Spinal cord (tissue), 10 donors: ENCODE results near the gene CDC5L. TPM values are rescaled to one million over a fixed set of nuclear protein-coding genes. Genes with fewer than 3 reads are reported as not detected.

ENCODE experiments used
- DNase-seq, 6 donors: peaks; one replicate each; pipeline versions ENCODE4 v3.0.0 to v3.0.0-alpha.2; 2013 to 2015; ENCODE audit warnings: low spot score in 6 of 6, low read depth in 4 of 6
- H3K27ac ChIP-seq: one replicate; pipeline ENCODE4 v1.5.1; 2013; ENCODE audit warnings: low read depth, low read length, control low read depth
- H3K27me3 ChIP-seq: one replicate; pipeline ENCODE4 v1.6.1; 2013; ENCODE audit warnings: low read length; ENCODE audit not compliant: control insufficient read depth, insufficient read depth
- H3K36me3 ChIP-seq: one replicate; pipeline ENCODE4 v1.6.1; 2013; ENCODE audit warnings: low read length; ENCODE audit not compliant: control insufficient read depth, insufficient read depth
- H3K4me1 ChIP-seq: one replicate; pipeline ENCODE4 v1.6.1; 2013; ENCODE audit warnings: low read length; ENCODE audit not compliant: control insufficient read depth, insufficient read depth
- H3K4me3 ChIP-seq: one replicate; pipeline ENCODE4 v1.5.1; 2013; ENCODE audit warnings: low read depth, low read length, control low read depth
- H3K9me3 ChIP-seq: one replicate; pipeline ENCODE4 v1.6.1; 2013; ENCODE audit warnings: low read length; ENCODE audit not compliant: control insufficient read depth, insufficient read depth
- WGBS: methylation state at CpG from one replicate; pipeline ENCODE4 v1.1.5; 2013; ENCODE audit warnings: missing lambda C conversion rate; ENCODE audit not compliant: insufficient coverage; 5-methylcytosine and 5-hydroxymethylcytosine counted together
- polyA plus RNA-seq, 2 donors: library from polyadenylated mRNA; unstranded; fragments of 120-200 nt; gene quantifications; one replicate each; pipeline ENCODE4 v1.2.1, GENCODE V29; 2013; ENCODE audit not compliant: insufficient read length in 2 of 2
- total RNA-seq, 2 donors: library from RNA; depleted of rRNA in 1 of 2; stranded (reverse); fragments of 120-200 nt in 1 of 2; fragments of >200 nt in 1 of 2; gene quantifications; one replicate each; pipeline versions ENCODE4 v1.2.3 to v1.2.4, GENCODE V29; 2013 to 2014
- donor health status: healthy.

The CDC5L gene
- total and polyA plus RNA-seq, 4 donors: 22.2 to 31.8 (median 28.7) TPM

- H3K9me3 ChIP-seq: no peaks in the 10 kb centered on the region
- 48% methylated on average over 12 of the region's 16 CpGs for whole genome bisulfite sequencing
- H3K27ac ChIP-seq: no peak overlapping the region
- peak in 1 of 6 donors; percentile 23 for DNase-seq
- no peak overlapping the region for H3K4me3 ChIP-seq
- H3K4me1 ChIP-seq: peaks cover 3% of the 10 kb centered on the region
- H3K27me3 ChIP-seq: no peaks in the 10 kb centered on the region
- peaks cover 4% of the 10 kb centered on the region for H3K36me3 ChIP-seq
These were observed 68.8 kb downstream of the CDC5L start for GRCh38 chr6:44456070-44456965.

DNA sequence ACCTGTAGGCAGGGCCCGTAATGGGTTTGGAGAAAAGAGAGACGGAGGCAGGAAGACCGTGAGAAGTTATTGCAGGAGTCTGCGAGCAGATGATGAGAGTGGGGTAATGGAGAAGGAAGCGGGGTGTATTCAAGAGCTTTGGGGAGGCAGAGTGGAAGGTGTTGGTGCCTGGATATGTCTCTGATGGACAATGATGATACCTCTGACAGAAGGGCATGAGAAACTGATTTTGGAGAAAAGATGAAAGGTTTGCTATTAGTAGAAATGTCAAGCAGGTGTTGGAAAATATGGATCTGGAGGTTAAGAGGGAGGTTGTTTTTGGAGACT lies 69.4 kb downstream of the CDC5L start:
- H3K9me3 ChIP-seq: no peaks in the 10 kb centered on the region
- no peak for DNase-seq
- 83% methylated on average over 5 of the region's 5 CpGs for WGBS
- H3K36me3 ChIP-seq: peaks cover 3% of the 10 kb centered on the region
- peaks cover 3% of the 10 kb centered on the region for H3K4me1 ChIP-seq
- no peak overlapping the region for H3K27ac ChIP-seq
- H3K27me3 ChIP-seq: no peaks in the 10 kb centered on the region
- H3K4me3 ChIP-seq: no peak overlapping the region

DNA sequence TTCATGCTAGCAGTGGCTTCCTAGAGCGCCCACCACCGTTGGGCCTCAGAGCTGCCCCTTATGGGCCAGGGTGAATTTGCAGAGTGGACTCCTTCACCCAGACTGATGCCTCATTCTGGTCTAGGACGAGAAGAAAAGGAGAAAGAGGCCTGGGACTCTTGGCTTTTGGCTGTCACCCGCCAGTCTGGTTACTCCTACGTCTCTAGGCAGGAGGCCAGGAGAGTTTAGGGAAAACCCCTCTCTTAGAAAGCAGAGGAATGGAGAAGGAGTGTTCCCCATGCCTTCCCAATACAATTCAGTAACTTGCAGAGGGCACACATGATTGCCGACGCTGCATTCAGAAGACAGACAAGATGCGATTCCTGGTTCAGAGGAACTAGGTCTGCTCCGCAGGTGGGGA lies 70.1 kb downstream of the CDC5L start:
- no peak overlapping the region for H3K4me3 ChIP-seq
- no peaks in the 10 kb centered on the region for H3K9me3 ChIP-seq
- no peak overlapping the region for H3K27ac ChIP-seq
- H3K36me3 ChIP-seq: no peaks in the 10 kb centered on the region
- DNase-seq: no peak
- H3K4me1 ChIP-seq: peaks cover 3% of the 10 kb centered on the region
- H3K27me3 ChIP-seq: no peaks in the 10 kb centered on the region
- 94% methylated on average over 5 of the region's 9 CpGs for WGBS

DNA sequence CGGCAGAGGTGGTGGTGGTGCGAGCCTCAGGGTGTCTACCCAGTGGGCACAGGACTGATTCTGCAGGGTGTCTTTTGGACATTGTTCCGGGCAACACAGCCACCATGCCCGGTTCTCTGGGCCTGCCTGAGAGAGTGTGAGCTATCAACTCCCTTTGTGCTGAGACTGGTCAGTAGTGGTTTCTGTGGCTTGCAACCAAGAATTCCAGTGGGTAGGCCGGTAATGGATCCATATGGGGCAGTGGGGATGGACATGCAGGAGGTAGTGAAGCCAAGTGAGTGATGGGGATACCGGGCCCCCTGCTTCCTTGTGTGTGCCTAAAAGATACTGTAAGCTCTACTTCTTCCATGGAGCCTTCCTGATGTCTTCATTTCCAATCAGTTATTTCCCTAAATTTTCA lies 71.0 kb downstream of the CDC5L start:
- DNase-seq: no peak
- Histone ChIP-seq H3K27ac (no peak overlapping the region), H3K4me3 (no peak overlapping the region), H3K36me3 (no peaks in the 10 kb centered on the region), H3K27me3 (no peaks in the 10 kb centered on the region), H3K4me1 (peaks cover 3% of the 10 kb centered on the region), H3K9me3 (no peaks in the 10 kb centered on the region)
- 98% methylated on average over 4 of the region's 6 CpGs for WGBS

- Histone ChIP-seq H3K36me3 (no peaks in the 10 kb centered on the region), H3K27me3 (no peaks in the 10 kb centered on the region), H3K4me1 (no peaks in the 10 kb centered on the region), H3K4me3 (no peak overlapping the region), H3K27ac (no peak overlapping the region), H3K9me3 (no peaks in the 10 kb centered on the region)
- 92% methylated on average over 11 of the region's 15 CpGs for WGBS
- DNase-seq: no peak
These were observed 74.8 kb downstream of the CDC5L start for GRCh38 chr6:44462335-44462734.

DNA sequence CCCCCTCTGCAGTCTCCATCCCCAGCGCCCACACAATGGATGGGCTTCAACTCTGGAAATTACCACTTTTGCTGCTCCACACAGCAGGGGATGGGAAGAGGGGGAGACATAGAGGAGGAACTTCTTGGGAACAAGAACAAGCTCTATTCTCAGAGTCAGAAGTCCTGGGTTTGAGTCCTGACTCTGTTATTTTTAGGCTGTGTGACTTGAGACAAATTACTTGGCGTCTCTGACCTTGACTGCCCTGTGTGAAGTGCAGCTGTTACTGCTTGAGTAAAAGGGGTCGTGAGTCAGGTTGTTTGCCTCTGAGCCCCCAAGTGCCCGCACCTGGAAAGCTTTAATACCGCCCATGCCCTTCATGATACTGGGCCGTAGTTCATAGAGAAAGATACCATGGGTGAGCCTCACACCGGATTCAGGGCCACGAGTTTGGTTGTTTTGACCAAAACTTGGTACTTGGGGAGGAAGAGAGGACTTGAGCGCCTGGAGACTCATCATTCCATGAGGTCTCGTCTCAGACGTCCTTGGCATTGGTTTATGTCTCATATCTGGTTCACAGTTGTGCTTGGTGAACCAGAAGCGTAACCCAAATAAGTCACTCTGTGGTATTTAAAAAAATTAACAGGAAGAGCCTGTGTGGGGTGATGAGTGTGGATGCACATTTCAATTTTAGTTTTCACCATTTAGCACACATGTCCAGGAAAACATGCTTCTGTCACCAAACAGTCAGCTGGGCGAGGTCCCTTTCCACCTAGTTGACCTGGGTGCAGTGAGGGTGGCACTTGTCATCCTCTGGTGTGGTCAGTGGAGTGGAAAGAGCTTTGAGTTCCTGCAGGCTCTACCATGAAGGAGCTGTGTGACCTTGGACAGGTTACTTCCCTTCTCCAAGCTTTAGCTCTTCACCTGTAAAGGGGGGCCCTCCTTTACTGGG lies 75.6 kb downstream of the CDC5L start:
- WGBS: 93% methylated on average over 11 of the region's 13 CpGs
- no peaks in the 10 kb centered on the region for H3K36me3 ChIP-seq
- no peaks in the 10 kb centered on the region for H3K4me1 ChIP-seq
- DNase-seq: no peak
- H3K27me3 ChIP-seq: no peaks in the 10 kb centered on the region
- H3K9me3 ChIP-seq: no peaks in the 10 kb centered on the region
- H3K27ac ChIP-seq: no peak overlapping the region
- no peak overlapping the region for H3K4me3 ChIP-seq

- no peaks in the 10 kb centered on the region for H3K27me3 ChIP-seq
- no peak overlapping the region for H3K4me3 ChIP-seq
- no peak overlapping the region for H3K27ac ChIP-seq
- H3K9me3 ChIP-seq: no peaks in the 10 kb centered on the region
- 90% methylated on average over 6 of the region's 11 CpGs for WGBS
- no peak for DNase-seq
- no peaks in the 10 kb centered on the region for H3K4me1 ChIP-seq
- H3K36me3 ChIP-seq: no peaks in the 10 kb centered on the region
These were observed 76.4 kb downstream of the CDC5L start for GRCh38 chr6:44463728-44464450.

DNA sequence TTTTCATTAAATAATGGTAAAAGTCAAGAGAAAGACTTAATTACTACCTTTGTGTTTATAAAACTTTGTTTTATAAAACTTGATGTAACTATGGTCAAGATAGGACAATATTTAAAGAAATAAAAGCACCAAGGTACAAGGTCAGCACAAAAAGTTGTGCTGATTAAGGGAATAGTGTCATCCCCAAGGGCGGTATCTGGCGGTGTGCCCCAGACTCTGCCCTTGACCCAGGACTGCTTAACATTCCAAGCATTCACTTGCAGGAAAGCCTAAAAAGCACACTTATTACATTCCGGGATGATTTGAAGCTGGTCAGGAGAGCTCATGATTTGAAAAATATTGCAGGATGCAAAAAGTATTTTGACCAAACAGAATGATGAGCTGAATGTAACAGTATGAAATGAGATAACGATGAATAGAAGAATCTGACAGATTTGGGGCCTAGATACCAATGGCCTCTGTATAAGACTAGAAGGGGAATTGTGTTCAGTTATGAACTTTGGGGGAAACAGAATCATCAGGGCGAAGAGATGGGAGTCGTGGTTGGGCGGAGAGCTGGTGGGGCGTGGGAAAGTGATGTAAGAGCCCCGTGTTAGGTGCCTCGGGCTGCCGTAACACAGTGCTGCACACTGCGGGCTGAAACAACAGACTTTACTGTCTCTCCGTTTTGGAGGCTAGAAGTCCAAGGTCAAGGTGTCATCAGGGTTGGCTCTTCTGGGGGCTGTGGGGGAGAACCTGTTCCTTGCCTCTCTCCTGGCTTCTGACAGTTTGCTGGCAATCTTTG lies 77.2 kb downstream of the CDC5L start:
- H3K4me1 ChIP-seq: peaks cover 2% of the 10 kb centered on the region
- no peaks in the 10 kb centered on the region for H3K36me3 ChIP-seq
- 90% methylated on average over 11 of the region's 13 CpGs for WGBS
- H3K9me3 ChIP-seq: no peaks in the 10 kb centered on the region
- H3K4me3 ChIP-seq: no peak overlapping the region
- H3K27ac ChIP-seq: no peak overlapping the region
- H3K27me3 ChIP-seq: no peaks in the 10 kb centered on the region
- DNase-seq: no peak

- Histone ChIP-seq H3K9me3 (no peaks in the 10 kb centered on the region), H3K4me1 (peaks cover 6% of the 10 kb centered on the region), H3K36me3 (no peaks in the 10 kb centered on the region), H3K4me3 (no peak overlapping the region), H3K27ac (no peak overlapping the region), H3K27me3 (peaks cover 4% of the 10 kb centered on the region)
- DNase-seq: no peak
- WGBS: 100% methylated on average over 1 of the region's 3 CpGs
These were observed 79.4 kb downstream of the CDC5L start for GRCh38 chr6:44466955-44467354.
